HS-5 (cell line): ENCODE data around the gene PCDHB2.
"Not testable (repeated sequence)": the region's sequence is repeated elsewhere in the genome, so short reads cannot be mapped to it uniquely, and the experiment has no call there.

Experiments used
- DNase-seq: peaks from one replicate; pipeline ENCODE4 v3.0.0-alpha.2; 2012; ENCODE audit warnings: low read depth

PCDHB2 gene

GRCh38 chr5:141135718-141136266 is 41.4 kb downstream of the PCDHB2 start:
- no peak for DNase-seq

DNA sequence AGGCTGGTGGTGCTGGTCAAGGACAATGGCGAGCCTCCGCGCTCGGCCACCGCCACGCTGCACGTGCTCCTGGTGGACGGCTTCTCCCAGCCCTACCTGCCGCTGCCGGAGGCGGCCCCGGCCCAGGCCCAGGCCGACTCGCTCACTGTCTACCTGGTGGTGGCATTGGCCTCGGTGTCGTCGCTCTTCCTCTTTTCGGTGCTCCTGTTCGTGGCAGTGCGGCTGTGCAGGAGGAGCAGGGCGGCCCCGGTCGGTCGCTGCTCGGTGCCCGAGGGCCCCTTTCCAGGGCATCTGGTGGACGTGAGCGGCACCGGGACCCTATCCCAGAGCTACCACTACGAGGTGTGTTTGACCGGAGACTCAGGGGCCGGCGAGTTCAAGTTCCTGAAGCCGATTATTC is 42.9 kb downstream of the PCDHB2 start:
- not testable (repeated sequence) for DNase-seq
